ENCODE data around the gene DAB2.

DAB2 gene

GRCh38 chr5:39470811-39471210 lies 46.0 kb upstream of the DAB2 start:
- H3K9ac ChIP-seq (ENCODE audit: low read length), result no peak overlapping the region
- TF ChIP-seq, protein P1, sequence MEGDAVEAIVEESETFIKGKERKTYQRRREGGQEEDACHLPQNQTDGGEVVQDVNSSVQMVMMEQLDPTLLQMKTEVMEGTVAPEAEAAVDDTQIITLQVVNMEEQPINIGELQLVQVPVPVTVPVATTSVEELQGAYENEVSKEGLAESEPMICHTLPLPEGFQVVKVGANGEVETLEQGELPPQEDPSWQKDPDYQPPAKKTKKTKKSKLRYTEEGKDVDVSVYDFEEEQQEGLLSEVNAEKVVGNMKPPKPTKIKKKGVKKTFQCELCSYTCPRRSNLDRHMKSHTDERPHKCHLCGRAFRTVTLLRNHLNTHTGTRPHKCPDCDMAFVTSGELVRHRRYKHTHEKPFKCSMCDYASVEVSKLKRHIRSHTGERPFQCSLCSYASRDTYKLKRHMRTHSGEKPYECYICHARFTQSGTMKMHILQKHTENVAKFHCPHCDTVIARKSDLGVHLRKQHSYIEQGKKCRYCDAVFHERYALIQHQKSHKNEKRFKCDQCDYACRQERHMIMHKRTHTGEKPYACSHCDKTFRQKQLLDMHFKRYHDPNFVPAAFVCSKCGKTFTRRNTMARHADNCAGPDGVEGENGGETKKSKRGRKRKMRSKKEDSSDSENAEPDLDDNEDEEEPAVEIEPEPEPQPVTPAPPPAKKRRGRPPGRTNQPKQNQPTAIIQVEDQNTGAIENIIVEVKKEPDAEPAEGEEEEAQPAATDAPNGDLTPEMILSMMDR (IDR thresholded peaks at IDR 0.05; ENCODE audit: low read length), result no peak
- TF ChIP-seq EZH2 (IDR thresholded peaks at IDR 0.05; ENCODE audit: borderline replicate concordance, low read length), result no peak
- H3K4me3 ChIP-seq (ENCODE audit: low read depth, low read length, poor library complexity, severe bottlenecking), result no peak overlapping the region
- H3K36me3 ChIP-seq (ENCODE audit: insufficient read depth, low read length), result no peaks in the 10 kb centered on the region
- H3K27ac ChIP-seq (ENCODE audit: low read depth, low read length, poor library complexity, severe bottlenecking), result no peak overlapping the region
- no peak overlapping the region for H2AFZ ChIP-seq (ENCODE audit: low read length)
- no peak overlapping the region for H3K4me2 ChIP-seq (ENCODE audit: low read length)
- no peaks in the 10 kb centered on the region for H4K20me1 ChIP-seq (ENCODE audit: insufficient read depth, low read length)
- no peaks in the 10 kb centered on the region for H3K79me2 ChIP-seq (ENCODE audit: insufficient read depth, low read length)
- H3F3A ChIP-seq (ENCODE audit: insufficient read depth, low read length), result no peaks in the 10 kb centered on the region
- no peaks in the 10 kb centered on the region for H3K4me1 ChIP-seq (ENCODE audit: insufficient read depth, low read length, severe bottlenecking)
- no peaks in the 10 kb centered on the region for H3K9me2 ChIP-seq (ENCODE audit: low read depth, low read length)
- no peaks in the 10 kb centered on the region for H3K27me3 ChIP-seq (ENCODE audit: insufficient read depth, low read length)
- H3K9me3 ChIP-seq (ENCODE audit: low read length), result no peaks in the 10 kb centered on the region

DNA sequence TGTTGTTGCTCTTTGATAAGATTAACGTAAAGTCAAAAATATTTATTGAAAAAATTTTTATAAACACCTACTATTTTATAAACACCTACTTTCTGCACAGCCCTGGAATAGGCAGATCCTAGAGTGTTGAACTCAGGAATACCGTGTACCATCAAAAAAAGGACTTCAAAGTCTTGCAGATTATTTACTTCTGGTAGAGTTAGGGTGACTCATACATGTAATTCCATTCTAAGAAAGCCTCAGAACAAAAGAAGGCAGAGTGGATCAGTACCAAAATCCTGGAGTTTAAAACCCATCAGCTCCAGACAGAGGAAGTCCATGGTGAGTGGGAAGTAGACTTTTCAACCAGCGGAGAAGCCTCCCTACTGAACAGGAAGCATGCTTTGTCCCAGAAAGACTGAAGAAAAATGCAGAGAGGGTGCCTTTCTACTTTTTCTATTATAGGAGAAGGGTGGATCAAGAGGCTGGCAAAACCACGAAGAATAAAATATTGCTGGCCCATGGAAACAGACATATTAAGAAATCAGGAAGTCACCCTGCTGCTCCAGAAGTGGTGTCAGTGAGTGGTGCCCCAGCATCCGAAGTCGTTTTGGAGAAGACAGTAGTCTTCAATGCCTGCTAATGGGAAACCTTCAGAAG lies 45.1 kb upstream of the DAB2 start:
- Histone ChIP-seq H3K9me2 (ENCODE audit: low read depth, low read length) (no peaks in the 10 kb centered on the region), H3K9me3 (ENCODE audit: low read length) (no peaks in the 10 kb centered on the region), H3K36me3 (ENCODE audit: insufficient read depth, low read length) (no peaks in the 10 kb centered on the region), H3K9ac (ENCODE audit: low read length) (no peak overlapping the region), H3K79me2 (ENCODE audit: insufficient read depth, low read length) (no peaks in the 10 kb centered on the region), H3K4me2 (ENCODE audit: low read length) (no peak overlapping the region), H2AFZ (ENCODE audit: low read length) (no peak overlapping the region), H3K27ac (ENCODE audit: low read depth, low read length, poor library complexity, severe bottlenecking) (no peak overlapping the region), H3K27me3 (ENCODE audit: insufficient read depth, low read length) (no peaks in the 10 kb centered on the region), H3F3A (ENCODE audit: insufficient read depth, low read length) (no peaks in the 10 kb centered on the region), H4K20me1 (ENCODE audit: insufficient read depth, low read length) (no peaks in the 10 kb centered on the region), H3K4me3 (ENCODE audit: low read depth, low read length, poor library complexity, severe bottlenecking) (no peak overlapping the region), H3K4me1 (ENCODE audit: insufficient read depth, low read length, severe bottlenecking) (no peaks in the 10 kb centered on the region)
- TF ChIP-seq, protein P1 (IDR thresholded peaks at IDR 0.05; ENCODE audit: low read length), result no peak
- no peak for TF ChIP-seq EZH2 (IDR thresholded peaks at IDR 0.05; ENCODE audit: borderline replicate concordance, low read length)

GRCh38 chr5:39469176-39469575 lies 44.4 kb upstream of the DAB2 start:
- Histone ChIP-seq H3K9ac (ENCODE audit: low read length) (no peak overlapping the region), H3K27ac (ENCODE audit: low read depth, low read length, poor library complexity, severe bottlenecking) (no peak overlapping the region), H3K27me3 (ENCODE audit: insufficient read depth, low read length) (no peaks in the 10 kb centered on the region), H3K4me1 (ENCODE audit: insufficient read depth, low read length, severe bottlenecking) (no peaks in the 10 kb centered on the region), H4K20me1 (ENCODE audit: insufficient read depth, low read length) (no peaks in the 10 kb centered on the region), H2AFZ (ENCODE audit: low read length) (no peak overlapping the region), H3K79me2 (ENCODE audit: insufficient read depth, low read length) (no peaks in the 10 kb centered on the region), H3K4me2 (ENCODE audit: low read length) (no peak overlapping the region), H3K4me3 (ENCODE audit: low read depth, low read length, poor library complexity, severe bottlenecking) (no peak overlapping the region), H3K9me2 (ENCODE audit: low read depth, low read length) (no peaks in the 10 kb centered on the region), H3K36me3 (ENCODE audit: insufficient read depth, low read length) (no peaks in the 10 kb centered on the region), H3K9me3 (ENCODE audit: low read length) (no peaks in the 10 kb centered on the region), H3F3A (ENCODE audit: insufficient read depth, low read length) (no peaks in the 10 kb centered on the region)
- TF ChIP-seq, protein P1 (IDR thresholded peaks at IDR 0.05; ENCODE audit: low read length), result no peak
- no peak for TF ChIP-seq EZH2 (IDR thresholded peaks at IDR 0.05; ENCODE audit: borderline replicate concordance, low read length)
